SK-N-MC (cell line): ENCODE data around the gene TUBA8.

Experiments
- EZH2 ChIP-seq: fragments of 200-600 bp; sonication (generic); IDR thresholded peaks from one replicate; pipeline ENCODE4 v1.6.1; 2017; ENCODE audit warnings: antibody characterized with exemption
- POLR2AphosphoS5 ChIP-seq: IDR thresholded peaks from 2 replicates; pipeline ENCODE4 v1.6.1; 2012; ENCODE audit warnings: mild to moderate bottlenecking, low read depth, low read length, borderline replicate concordance

DNA sequence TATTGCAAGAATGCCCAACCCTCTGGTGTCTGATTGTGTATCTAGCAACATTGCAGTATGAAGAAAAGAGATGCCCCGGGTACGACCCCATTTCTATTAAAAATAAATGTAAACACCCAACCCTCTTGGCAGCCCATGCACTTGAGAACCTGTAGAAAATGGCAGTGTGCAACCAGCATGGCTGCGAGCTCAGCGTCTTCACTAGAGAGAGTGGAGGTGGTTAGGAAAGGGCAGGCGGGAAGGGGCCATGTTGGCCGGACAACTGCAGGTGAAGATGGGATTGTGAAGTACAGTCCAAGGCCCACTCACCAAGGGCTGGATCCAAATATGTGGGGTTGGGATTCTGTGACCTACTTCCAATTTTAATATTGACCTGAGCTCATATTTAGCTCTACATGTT, 16.9 kb upstream of the TUBA8 start:
- TF ChIP-seq POLR2AphosphoS5 = no peak
- no peak for TF ChIP-seq EZH2
